ENCODE measurements around the gene CCL17. TPM values are rescaled to one million over a fixed set of nuclear protein-coding genes. Genes with fewer than 3 reads are reported as not detected.

The CCL17 gene
- total and polyA plus RNA-seq, 9 of the 15 experiments (the other 6 are each of a cell fraction or from before 2014, with no cell fraction given), result not detected

GRCh38 chr16:57412584-57412983, 8.0 kb downstream of the CCL17 start:
- CTCF ChIA-PET (ENCODE audit: low intra/inter-chr PET ratio), result no interaction called here
- H3K9me1 ChIP-seq (ENCODE audit: control insufficient read depth, insufficient read depth, low read length), result no peaks in the 10 kb centered on the region
- WGBS (ENCODE audit: insufficient coverage, low coverage, missing lambda C conversion rate), result 2% methylated on average over 9 of the region's 9 CpGs
- POLR2A ChIA-PET, result interaction anchor here (0.7 to 1.2 kb wide), 3 partner anchors 8 to 71 kb away, joined by 3 to 5 read pairs (median 4); partner anchors contain the start of gene CCL17
- FAIRE-seq (no peak), ATAC-seq (no peak), DNase-seq (ENCODE audit: extremely low read depth in 1 of 4, low spot score in 3 of 4) (no peak)
- H3K27me3 ChIP-seq (ENCODE audit: control insufficient read depth in 2 of 2, insufficient read depth in 2 of 2, low read length in 2 of 2), result peaks cover 11 to 50% of the 10 kb centered on the region in 2 experiments; a peak in 4 of 5 replicates
- H4K20me1 ChIP-seq (replicated peaks; ENCODE audit: control insufficient read depth, insufficient read depth, low read length), result no peaks in the 10 kb centered on the region
- no peak overlapping the region for H3K27ac ChIP-seq (ENCODE audit: extremely low read depth, low read depth, low read length)
- in situ Hi-C loops (cut with MboI) (loop anchor here (10.0 kb wide), 1 partner anchor 328 kb away; no protein-coding TSS in a partner anchor), intact Hi-C loops (cut with micrococcal nuclease) (no loop called here)
- no peaks in the 10 kb centered on the region for H3K79me2 ChIP-seq (ENCODE audit: control insufficient read depth, insufficient read depth, low read length)
- no peak overlapping the region for H3K9ac ChIP-seq (ENCODE audit: insufficient read depth in 1 of 2, low read depth in 2 of 2, low read length in 2 of 2)
- no TSS peak for BruUV-seq (replicated peaks)
- no peak for TF ChIP-seq HNRNPH1 (optimal IDR thresholded peaks at IDR 0.05; ENCODE audit: low read depth, low read length)
- TF ChIP-seq ZNF224 (CRISPR knock-in tag; IDR thresholded peaks at IDR 0.05), result no peak
- TF ChIP-seq ZNF347 (CRISPR knock-in tag; IDR thresholded peaks at IDR 0.05; ENCODE audit: low read depth), result no peak
- TF ChIP-seq ZNF717 (CRISPR knock-in tag; IDR thresholded peaks at IDR 0.05), result no peak
- TF ChIP-seq PHF20 (IDR thresholded peaks at IDR 0.05; ENCODE audit: partially characterized antibody), result no peak
- no peak for TF ChIP-seq SPI1 (IDR thresholded peaks at IDR 0.05; ENCODE audit: borderline replicate concordance, low read depth, low read length)
- no peak for TF ChIP-seq GATAD2A (IDR thresholded peaks at IDR 0.05)
- TF ChIP-seq SNAPC5 (CRISPR knock-in tag; IDR thresholded peaks at IDR 0.05), result no peak
- no peak for TF ChIP-seq JUND (IDR thresholded peaks at IDR 0.05; ENCODE audit: borderline replicate concordance, low read depth, low read length)
- TF ChIP-seq JUND (tag; IDR thresholded peaks at IDR 0.05; ENCODE audit: borderline replicate concordance, low read depth, low read length), result no peak
- no peak for TF ChIP-seq ZNF699 (CRISPR knock-in tag; IDR thresholded peaks at IDR 0.05; ENCODE audit: insufficient replicate concordance)
- TF ChIP-seq RNF219 (CRISPR knock-in tag; IDR thresholded peaks at IDR 0.05), result no peak
- no peak for TF ChIP-seq MXI1 (IDR thresholded peaks at IDR 0.05; ENCODE audit: low read depth, low read length)
- no peak overlapping the region for H3K4me3 ChIP-seq
- H3K9me3 ChIP-seq (replicated peaks; ENCODE audit: control insufficient read depth, insufficient read depth, low read depth, low read length), result no peaks in the 10 kb centered on the region
- H2AFZ ChIP-seq (ENCODE audit: low read depth, low read length), result no peak overlapping the region
- H3K4me2 ChIP-seq (ENCODE audit: insufficient read depth, low read length), result no peak overlapping the region
- peaks cover 0 to 25% of the 10 kb centered on the region in 2 experiments; a peak in 3 of 5 replicates for H3K4me1 ChIP-seq (replicated peaks in 1 of 2; ENCODE audit: control insufficient read depth in 2 of 2, insufficient read depth in 2 of 2, low read length in 2 of 2)
- H3K36me3 ChIP-seq (ENCODE audit: control insufficient read depth, insufficient read depth, low read length), result no peaks in the 10 kb centered on the region
